HG03521 (cell line): Measurements from ENCODE around the gene CLCA2.

Experiments
- ATAC-seq: cut with Tn5 transposase; IDR thresholded peaks from one replicate; pipeline ENCODE4 v1.9.1; 2021; ENCODE audit warnings: mild to moderate bottlenecking, moderate library complexity; ENCODE audit not compliant: unreplicated experiment

The CLCA2 gene

DNA sequence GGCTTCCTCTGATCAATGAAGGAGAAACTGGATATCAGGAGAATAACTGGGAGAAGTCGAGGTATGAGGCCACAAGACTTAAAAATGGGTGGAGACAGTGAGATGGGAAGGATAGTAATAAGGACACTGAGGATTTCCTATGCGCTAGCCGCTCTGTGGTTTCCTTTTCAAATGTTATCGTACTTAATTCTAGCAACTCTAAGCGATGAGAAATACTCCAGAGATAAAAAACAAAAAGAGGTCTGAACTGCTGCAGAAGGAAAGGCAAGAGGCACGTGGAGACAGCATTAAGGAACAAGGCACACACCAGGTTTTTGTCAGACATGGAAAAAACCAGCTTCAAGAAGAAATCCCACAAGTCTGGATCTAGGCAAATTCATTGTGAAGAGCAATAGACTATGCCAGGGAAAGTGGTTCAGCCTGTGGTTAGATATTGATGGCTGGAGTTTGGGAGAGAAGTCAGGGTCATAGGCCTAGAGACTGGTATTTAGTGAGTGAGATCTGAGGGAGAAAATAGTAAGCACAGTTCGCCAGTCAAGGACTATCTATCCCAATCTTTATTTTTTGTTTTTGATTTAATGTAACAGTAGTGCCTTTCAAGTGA lies 5.3 kb downstream of the CLCA2 start:
- ATAC-seq = no peak

DNA sequence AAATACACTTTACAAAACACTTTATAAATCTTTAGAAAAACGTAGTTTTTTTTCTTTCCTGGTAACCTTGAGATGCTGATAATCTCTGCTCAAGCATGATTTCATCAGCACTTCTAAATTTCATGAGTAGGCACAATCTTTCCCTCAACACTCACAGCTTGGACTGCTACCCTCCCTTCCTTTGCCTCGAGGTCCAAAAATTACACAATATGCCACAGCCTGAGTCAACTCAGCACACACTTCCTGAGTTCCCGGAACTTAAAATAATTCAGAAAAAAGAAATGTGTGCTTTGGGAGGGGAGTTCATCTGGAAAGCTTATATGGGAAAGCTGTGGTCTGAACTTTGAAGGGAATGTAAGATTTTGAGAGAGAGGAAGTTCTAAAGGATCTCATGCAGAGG lies 5.9 kb downstream of the CLCA2 start:
- ATAC-seq = no peak

DNA sequence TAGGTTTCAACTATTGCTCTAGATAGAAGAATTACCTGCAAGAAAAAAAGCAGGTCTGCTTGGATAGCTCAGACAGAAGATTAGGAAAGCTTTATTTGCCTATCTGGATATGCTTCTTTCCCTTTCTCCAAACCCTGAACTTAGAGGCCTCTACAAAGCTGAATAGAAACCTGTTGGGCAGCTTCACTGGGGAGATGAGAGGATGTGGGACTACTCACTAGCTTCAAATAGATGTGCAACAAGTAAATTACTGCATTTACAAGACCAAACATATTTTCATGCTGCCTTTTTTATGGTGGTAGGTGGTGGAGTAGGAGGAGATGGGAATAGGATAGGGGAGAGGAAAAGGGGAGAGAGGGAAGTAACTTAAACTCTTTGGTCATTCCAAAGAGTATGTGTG lies 6.4 kb downstream of the CLCA2 start:
- ATAC-seq = no peak

DNA sequence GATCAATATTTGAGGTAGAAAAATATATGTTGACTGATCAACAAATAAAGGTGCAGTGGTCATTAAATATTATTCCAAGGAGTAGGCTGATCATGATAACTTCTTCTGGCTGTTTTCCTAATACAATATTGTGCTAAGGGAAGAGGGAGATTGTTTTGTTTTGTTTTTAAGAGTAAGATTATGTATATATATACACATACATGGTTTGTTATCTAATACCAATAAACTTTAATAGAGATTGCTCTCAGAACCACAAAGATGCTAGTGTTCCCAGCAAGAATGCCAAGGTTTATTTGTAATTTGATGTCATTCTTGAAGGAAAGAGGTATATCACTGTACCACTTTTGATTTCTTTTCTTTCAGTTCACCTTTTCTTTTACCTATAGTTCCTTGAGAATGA lies 10.1 kb downstream of the CLCA2 start:
- no peak for ATAC-seq

DNA sequence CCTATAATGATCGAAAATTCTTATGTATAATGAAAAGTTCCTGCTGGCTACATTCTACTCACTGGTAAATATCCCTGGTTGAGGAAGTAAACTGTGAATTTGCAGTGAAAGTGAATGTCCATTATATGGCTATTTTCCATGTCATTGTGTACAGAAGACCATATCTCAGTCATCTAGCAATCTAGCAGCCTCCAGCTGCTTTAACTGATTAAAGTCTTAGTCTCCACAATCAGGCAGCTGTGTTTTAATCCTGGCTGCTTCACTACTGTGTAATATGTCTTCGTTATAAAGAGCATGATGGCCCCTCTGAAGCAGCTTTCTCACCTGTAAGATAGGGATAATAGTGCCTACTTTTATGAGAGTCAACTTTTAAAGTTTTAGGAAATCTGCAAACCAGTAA lies 11.4 kb downstream of the CLCA2 start:
- ATAC-seq = no peak

DNA sequence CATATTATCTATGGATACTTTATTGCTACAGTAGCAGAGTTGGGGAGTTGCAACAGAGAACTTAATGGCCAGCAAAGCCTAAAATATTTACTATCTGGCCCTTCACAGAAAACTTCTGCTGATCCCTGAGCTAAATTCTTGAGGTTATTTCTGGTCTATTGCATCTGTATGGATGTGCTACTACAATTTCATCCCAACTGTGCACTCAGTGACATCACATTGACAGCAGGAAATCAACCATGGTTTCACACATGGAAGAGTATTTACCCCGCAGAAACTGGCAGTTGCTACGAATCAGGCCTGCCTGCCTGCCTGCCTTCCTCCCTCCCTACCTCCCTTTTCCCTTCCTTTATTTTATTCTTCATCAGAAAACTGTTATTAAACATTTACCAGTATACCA lies 12.1 kb downstream of the CLCA2 start:
- no peak for ATAC-seq

DNA sequence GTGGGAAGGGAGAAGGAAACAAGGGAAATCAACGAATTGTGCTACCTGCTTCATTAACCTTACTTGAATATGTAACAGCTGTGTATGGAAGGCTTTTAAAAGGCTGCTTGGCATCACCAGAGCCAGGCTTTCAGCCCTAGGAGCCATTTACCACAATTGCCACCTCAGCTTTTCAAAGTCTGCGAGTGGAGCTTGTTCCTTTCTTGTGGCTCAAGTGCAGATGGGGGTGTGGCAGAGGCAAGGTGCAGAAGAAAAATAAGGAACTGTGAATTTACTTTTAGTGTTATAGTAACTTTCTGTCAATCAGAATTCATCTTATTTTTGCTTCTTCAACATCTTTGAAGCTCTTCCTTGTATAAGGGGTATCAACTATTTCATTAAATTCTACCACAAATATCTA lies 17.6 kb downstream of the CLCA2 start:
- ATAC-seq = no peak

DNA sequence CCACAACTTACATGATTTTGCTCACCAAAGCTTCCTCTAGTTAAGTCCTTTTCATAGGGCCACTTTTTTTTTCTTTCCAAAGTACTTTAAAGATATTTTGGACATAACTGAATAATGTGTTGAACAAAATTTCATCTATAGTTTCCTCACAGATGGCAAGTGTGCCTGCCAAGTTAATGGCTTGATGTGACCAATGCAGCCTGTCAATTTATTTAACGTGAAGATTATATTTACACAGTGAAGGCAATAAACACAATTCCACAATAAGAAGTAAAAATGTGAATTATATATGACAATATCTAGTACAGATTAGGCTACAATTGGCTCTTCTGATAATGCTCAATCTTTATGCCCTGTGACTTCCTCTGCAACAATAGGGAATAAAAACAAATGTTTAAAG lies 18.0 kb downstream of the CLCA2 start:
- no peak for ATAC-seq

DNA sequence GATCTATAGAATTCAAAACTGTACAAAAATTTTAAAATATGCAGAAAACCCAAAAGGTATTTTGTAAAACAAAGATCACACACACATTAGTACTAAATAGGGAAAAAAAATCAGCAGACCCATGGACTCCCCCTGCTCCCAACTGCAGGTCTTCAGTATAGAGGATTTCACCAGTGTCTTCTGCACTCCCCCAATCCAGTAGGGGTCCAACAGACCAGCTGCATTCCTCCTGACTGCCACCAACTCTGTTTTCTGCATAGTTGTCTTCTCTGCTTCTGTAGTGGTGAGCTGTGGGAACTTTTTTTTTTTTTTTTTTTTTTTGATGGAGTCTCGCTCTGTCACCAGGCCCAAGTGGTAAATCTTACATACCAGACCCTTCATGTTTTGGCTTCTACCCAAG lies 21.9 kb downstream of the CLCA2 start:
- no peak for ATAC-seq

DNA sequence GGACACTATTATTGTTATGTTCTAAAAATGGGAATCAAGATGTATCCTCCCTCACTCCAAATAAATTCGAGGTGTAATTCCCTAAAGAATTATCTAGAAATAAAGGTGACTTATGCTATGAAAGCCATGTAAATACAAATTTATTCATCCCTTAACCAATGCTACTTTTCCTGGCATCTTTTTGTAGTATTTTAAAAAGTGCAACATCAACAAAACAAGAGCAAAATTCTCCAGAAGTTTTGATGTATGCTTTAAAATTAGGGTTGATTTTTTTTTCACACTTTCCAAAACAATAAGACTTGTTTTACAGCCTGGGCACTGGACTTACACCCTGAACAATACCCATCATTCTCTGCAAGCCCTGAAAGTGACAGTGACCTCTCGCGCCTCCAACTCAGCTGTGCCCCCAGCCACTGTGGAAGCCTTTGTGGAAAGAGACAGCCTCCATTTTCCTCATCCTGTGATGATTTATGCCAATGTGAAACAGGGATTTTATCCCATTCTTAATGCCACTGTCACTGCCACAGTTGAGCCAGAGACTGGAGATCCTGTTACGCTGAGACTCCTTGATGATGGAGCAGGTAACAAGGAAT lies 23.3 kb downstream of the CLCA2 start:
- no peak for ATAC-seq

DNA sequence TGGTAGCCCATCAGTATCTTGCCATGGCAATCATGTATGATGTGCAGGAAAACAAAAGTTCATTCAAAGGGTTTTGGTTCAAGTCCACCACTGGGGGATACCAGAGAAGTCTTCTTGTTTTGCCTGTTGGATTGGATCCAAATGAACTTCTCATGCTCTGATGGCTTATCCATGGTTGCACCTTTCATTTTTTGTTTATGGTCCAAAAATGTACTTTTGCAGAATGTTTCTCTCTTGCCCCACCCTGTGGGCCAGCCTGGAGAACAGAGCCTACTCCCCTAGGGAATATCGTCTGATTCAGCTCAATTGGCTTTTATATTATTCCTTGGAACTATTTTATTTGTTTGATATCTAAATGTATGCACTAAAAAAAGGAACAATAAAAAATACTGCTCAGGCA lies 24.7 kb downstream of the CLCA2 start:
- ATAC-seq = no peak

DNA sequence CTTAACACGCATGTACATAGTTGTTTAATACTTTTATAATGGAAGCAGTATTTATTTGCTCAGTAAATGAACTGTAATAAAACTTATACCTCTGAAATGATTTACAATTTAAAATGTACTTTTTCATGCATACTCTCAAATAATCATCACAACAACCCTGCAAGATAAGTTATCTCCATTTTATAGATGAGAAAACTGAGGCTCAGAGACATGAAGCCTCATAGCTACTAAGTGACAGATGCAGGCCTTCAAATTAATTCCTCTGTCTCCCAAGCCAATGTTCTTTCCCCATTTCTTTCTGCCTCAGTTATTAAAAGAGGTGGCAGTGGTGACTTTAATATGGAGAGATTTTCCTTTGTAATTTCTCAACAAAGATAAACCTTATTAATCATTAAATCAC lies 25.1 kb downstream of the CLCA2 start:
- ATAC-seq = no peak

DNA sequence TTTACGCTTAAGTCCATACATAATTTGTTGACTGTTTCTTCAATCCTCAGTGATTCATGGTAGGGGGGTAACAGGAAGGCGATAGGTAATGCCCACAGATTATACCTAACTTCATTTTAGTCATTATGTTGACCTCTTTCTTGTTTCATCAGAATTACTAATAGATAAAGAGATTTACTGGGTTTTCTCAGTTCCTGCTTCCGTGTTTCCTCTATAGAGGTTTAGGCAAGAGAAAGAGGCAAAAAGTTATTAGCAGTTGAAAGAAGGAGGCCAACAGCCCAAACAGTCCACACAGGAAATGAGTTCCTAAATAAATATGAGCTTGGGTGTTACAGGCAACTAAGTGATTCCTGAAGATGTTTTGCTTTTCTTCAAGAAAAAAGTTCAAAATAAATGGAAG lies 26.9 kb downstream of the CLCA2 start:
- ATAC-seq = no peak

DNA sequence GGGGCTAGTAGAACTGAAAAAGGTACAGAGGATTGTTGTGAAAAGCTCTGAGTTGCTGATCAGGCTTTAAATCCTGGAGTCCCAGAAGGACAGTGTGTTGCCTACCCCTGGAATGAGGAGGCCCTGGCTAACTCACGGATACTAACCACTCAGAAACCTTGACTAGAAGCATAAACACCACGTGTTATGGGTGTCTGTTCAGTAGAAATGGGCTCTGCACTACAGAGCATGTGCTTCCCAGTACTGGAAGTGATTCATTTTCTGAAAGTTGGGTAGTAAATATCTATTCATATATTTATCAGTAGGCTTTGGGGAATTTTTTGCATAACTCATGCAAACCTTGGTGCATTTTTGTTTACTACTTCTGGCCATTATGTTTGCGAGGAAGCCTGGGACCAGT lies 29.7 kb downstream of the CLCA2 start:
- ATAC-seq = no peak

DNA sequence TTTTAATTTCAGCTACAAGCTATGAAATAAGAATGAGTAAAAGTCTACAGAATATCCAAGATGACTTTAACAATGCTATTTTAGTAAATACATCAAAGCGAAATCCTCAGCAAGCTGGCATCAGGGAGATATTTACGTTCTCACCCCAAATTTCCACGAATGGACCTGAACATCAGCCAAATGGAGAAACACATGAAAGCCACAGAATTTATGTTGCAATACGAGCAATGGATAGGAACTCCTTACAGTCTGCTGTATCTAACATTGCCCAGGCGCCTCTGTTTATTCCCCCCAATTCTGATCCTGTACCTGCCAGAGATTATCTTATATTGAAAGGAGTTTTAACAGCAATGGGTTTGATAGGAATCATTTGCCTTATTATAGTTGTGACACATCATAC lies 31.1 kb downstream of the CLCA2 start:
- ATAC-seq = no peak

DNA sequence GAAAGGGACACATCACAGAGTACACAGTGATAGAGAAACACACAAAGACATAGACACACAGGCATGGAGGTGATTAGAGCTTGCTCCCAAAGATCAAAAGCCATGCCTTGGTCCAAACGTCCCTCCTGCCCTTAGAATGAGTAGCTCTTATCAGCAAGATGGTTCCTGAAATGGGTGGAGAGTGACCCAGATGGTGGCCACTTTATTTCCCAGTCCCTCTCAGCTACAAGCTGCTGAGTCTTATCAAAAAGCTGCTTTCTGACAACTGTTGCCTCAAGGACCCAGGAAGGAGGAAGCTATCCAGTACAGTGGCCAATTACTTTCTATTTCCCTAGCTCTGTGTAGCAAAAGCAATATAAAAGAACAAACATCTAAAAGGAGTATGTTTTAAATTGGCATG lies 37.0 kb downstream of the CLCA2 start:
- no peak for ATAC-seq

DNA sequence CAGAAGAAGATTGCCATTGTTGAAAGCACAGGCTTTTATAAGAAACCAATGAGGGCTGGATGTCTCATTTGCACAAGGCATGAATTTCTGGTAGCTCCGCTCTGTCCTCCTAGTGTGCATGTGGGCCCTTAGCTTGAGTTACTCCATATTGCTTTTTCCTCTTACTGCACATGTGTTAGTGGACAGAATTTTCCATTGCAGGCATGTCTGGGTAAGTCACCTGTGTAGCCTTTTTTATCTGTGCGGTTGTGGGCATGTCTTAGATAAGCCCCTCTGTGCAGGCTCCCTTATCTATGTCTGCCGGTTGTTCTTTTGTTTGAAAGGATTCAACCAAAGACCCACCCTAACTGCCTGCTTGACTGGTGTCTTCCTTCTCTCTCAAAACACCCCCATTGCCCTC lies 37.5 kb downstream of the CLCA2 start:
- ATAC-seq = no peak

DNA sequence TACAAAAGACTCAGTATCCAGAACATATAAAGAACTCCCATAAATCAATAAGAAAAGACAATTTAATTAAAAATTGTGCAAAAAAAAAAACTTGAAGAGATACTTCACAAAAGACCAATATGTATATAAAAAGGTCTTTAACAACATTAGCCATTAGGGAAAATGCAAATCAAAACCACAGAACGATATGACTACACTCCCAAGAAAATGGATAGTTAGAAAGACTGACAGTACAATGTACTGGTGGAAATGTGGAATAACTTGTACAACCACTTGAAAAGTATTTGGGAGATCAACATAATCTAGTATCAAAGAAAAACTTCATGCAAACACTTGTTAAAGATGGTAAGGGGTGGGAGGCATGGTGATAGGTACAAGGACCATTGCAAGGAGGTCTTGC lies 40.8 kb downstream of the CLCA2 start:
- ATAC-seq = no peak

DNA sequence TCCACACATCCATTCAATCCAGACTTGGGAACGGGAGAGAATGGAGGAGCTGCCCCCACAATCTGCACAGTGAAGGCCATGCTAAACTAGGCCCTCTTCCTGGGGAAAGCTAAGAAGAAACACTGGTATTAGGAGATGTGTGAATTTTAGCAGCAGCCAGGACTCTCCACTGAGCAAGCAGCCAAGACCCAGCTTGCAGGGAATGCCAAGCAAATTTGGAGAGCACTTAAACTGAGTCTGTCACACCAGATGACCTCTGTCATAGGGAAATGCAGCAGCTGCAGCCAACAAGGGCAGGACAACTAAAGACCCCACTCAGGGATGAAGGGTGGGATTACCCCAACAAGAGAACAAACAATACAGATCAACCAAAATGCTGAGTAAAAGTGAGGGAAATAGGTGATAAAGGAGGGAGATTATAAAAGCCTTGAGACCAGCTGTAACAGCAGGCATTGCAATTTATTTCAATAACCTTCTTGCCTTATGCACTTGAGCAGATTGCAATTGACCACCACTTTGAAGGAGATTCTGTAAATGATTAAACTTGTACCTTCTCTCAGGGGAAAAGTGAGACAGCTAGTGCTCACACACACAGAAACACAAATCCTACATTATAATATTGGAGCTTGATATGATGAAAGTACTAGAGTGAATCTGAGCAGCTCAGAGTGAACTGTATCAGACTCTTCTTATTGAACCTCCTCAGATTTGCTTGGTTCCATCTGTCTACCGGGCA lies 42.3 kb downstream of the CLCA2 start:
- ATAC-seq = no peak

DNA sequence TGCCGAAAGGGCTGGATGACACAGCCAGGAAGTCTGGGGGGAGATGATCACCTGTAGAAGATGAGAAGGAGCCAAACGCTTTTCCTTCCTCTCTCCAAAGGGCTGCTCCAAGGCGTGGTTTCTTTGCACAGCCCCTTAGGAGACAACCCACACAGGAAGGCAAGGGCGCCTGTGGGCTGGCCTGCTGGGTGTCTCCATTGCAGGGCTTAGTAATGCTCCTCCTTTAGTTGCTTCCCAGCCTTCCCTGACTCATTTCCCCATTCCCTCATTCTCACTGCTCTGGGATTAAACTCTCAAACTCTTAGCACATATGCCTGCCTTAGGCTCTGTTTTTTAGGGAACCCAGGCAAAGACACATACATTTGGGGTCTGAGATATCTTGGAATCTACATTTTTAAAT lies 43.0 kb downstream of the CLCA2 start:
- ATAC-seq = no peak

DNA sequence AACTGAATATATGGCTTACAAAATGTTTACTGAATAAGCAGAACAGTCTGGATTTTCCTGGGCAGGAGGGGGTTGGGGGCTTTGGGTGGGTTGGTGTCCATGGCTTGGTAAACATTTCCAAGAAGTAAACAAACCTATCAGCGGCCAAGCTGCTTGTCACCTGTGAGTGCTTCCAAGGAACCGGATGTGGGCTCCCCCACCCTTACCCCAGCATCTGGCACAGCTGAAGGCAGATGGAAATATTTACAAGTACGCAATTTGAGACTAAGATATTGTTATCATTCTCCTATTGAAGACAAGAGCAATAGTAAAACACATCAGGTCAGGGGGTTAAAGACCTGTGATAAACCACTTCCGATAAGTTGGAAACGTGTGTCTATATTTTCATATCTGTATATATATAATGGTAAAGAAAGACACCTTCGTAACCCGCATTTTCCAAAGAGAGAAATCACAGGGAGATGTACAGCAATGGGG lies 44.6 kb downstream of the CLCA2 start, which contains the start of gene CLCA1:
Gene CLCA1 (plus strand): TSS at position 427 of the 477 bp plus-strand sequence. CDS start 45 bp downstream, at position 472.
- ATAC-seq = no peak

DNA sequence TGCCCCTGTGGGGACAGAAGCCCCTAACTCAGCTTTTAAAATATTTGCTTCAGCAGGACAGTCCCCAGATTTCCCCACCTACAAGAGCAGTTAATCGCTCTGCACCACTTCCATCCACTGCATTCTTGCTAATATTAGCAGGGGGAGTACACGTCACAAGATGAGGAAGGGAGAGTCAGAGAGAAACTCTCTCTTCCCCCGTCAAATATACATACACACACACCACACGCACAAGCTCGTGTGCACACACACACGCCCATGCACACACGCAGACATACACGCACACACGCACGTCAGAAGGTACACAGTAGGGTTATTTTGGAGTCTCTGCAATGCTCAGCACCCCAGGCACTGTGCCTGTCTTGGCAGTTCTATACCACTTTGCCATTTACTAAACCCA lies 46.9 kb downstream of the CLCA2 start:
- no peak for ATAC-seq
